ENCODE data around the gene DSP.

DSP gene

GRCh38 chr6:7535498-7535897, 6.0 kb upstream of the DSP start:
- Histone ChIP-seq H3K9me3 (no peaks in the 10 kb centered on the region), H3K36me3 (no peaks in the 10 kb centered on the region), H3K4me3 (no peak overlapping the region), H3K27me3 (peaks cover 0 to 29% of the 10 kb centered on the region in 2 donors), H3K4me1 (peaks cover 0 to 1% (median under 1%) of the 10 kb centered on the region in 4 donors), H3K27ac (no peak overlapping the region)
- no peak for DNase-seq
- intact Hi-C loops (cut with DNase I; ENCODE audit: low total_unique reads) = no loop called here
- TF ChIP-seq CTCF (IDR thresholded peaks at IDR 0.05) = no peak

GRCh38 chr6:7537565-7538174, 3.8 kb upstream of the DSP start:
- no peak for TF ChIP-seq CTCF (IDR thresholded peaks at IDR 0.05)
- Histone ChIP-seq H3K9me3 (no peaks in the 10 kb centered on the region), H3K27me3 (peaks cover 0 to 51% of the 10 kb centered on the region in 2 donors), H3K4me1 (peaks cover 0 to 22% (median 20%) of the 10 kb centered on the region in 4 donors), H3K27ac (no peak overlapping the region), H3K4me3 (no peak overlapping the region), H3K36me3 (no peaks in the 10 kb centered on the region)
- no peak for DNase-seq
- intact Hi-C loops (cut with DNase I; ENCODE audit: low total_unique reads) = no loop called here

GRCh38 chr6:7538484-7538883, 3.0 kb upstream of the DSP start:
- no peak overlapping the region for H3K4me3 ChIP-seq
- TF ChIP-seq CTCF (IDR thresholded peaks at IDR 0.05) = no peak
- peaks cover 0 to 56% of the 10 kb centered on the region in 2 donors for H3K27me3 ChIP-seq
- peaks cover 0 to 27% (median 24%) of the 10 kb centered on the region in 4 donors for H3K4me1 ChIP-seq
- no peak overlapping the region for H3K27ac ChIP-seq
- DNase-seq = no peak
- intact Hi-C loops (cut with DNase I; ENCODE audit: low total_unique reads) = no loop called here
- H3K36me3 ChIP-seq = no peaks in the 10 kb centered on the region
- H3K9me3 ChIP-seq = no peaks in the 10 kb centered on the region

GRCh38 chr6:7540595-7540994, 876 bp upstream of the DSP start:
- no peak for TF ChIP-seq CTCF (IDR thresholded peaks at IDR 0.05)
- Histone ChIP-seq H3K27me3 (peaks cover 0 to 58% of the 10 kb centered on the region in 2 donors), H3K4me3 (no peak overlapping the region), H3K9me3 (no peaks in the 10 kb centered on the region), H3K27ac (no peak overlapping the region), H3K4me1 (peaks cover 0 to 27% (median 24%) of the 10 kb centered on the region in 4 donors), H3K36me3 (no peaks in the 10 kb centered on the region)
- intact Hi-C loops (cut with DNase I; ENCODE audit: low total_unique reads) = no loop called here
- DNase-seq = no peak

DNA sequence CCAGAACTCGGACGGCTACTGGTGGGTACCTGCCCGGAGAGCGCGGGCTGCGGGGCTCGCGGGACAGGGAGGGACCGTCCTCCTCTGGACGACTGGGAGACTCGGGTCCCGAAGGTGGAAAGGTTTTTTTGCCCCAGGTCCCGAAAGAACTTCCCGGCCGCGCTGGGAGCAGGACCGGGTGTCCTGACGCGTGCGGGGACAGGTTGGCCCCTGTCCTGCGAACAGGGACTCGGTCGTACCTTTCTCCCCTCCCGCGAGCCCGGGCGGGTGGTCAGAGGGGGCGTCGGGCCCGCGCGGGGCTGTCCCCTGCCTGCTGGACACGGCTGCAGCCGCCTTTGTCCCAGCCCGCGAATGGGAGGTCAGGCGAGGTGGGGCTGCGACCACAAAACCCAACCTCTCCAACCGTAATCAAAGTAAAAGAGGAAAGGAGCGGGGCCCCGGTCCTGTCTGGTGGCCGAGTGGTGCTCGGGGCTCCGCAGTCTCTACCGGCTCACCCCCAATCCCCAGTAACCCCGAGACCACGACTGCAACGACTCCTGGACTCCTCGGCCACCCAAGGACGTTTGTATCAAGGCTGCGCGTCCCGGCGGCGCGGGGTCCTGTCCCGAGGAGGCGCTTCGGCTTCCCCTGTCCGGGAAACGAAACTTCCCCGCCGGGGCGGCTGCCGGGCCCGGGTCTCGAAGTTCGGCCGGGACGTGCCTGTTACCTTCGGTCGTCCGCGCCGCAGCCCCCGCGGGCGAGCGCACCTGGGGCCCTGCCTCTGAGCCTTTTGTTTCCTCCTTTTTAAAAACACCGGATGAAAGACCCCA, 798 bp downstream of the DSP start:
- DNase-seq = no peak
- no peak for TF ChIP-seq CTCF (IDR thresholded peaks at IDR 0.05)
- Histone ChIP-seq H3K27ac (no peak overlapping the region), H3K27me3 (peaks cover 0 to 55% of the 10 kb centered on the region in 2 donors), H3K4me3 (peak overlapping the region; percentile 47 to 53), H3K9me3 (no peaks in the 10 kb centered on the region), H3K4me1 (peaks cover 0 to 27% (median 24%) of the 10 kb centered on the region in 4 donors), H3K36me3 (no peaks in the 10 kb centered on the region)
- intact Hi-C loops (cut with DNase I; ENCODE audit: low total_unique reads) = no loop called here
